K562 (cell line): Measurements from ENCODE around the gene CDH12. TPM values are rescaled to one million over a fixed set of nuclear protein-coding genes. Genes with fewer than 3 reads are reported as not detected.

Experiments
- ATAC-seq: fragments of 200-7000 bp; cut with Tn5 transposase; 3 replicates; pipeline ENCODE4 v1.9.1; 2020; ENCODE audit warnings: moderate library complexity
- BruUV-seq: library from RNA; stranded (reverse); fragments of 400-500 nt; replicated peaks from 2 replicates; lab custom pipeline; 2021; lab: Mats Ljungman, UMichigan
- CTCF ChIA-PET: fragments of 300-600 bp; formaldehyde crosslinking; extraction: SDS; loops from one replicate; lab custom pipeline; 2021; ENCODE audit warnings: low intra/inter-chr PET ratio; lab: Yijun Ruan, JAX
- POLR2A ChIA-PET: fragments of 300-600, 350-650 bp; sonication (Branson Sonifier 250); formaldehyde crosslinking; extraction: SDS; loops from one replicate; lab custom pipeline; 2021; ENCODE audit warnings: antibody characterized with exemption, inconsistent platforms; lab: Yijun Ruan, JAX
- DNase-seq, 4 experiments: peaks; one replicate each; pipeline versions ENCODE4 v3.0.0 to v3.0.0-alpha.2; 2011 to 2018; ENCODE audit warnings: low spot score in 3 of 4, mixed read lengths in 3 of 4; ENCODE audit errors: extremely low read depth in 1 of 4
- FAIRE-seq: peaks from 2 replicates; lab custom pipeline; 2011; peaks lifted over from hg19 to GRCh38; lab: Jason Lieb, UNC
- H2AFZ ChIP-seq: 2 replicates; pipeline ENCODE4 v1.6.0; 2011; ENCODE audit warnings: low read depth, low read length, control low read depth, inconsistent platforms
- H3K27ac ChIP-seq: fragments of 200-600 bp; 3 replicates; pipeline ENCODE4 v1.8.0; 2011; ENCODE audit warnings: low read depth, mild to moderate bottlenecking, control low read depth, inconsistent platforms, low read length, moderate library complexity, mixed read lengths; ENCODE audit errors: extremely low read depth
- H3K27me3 ChIP-seq, 2 experiments: fragments of 300-600 bp in 1 of 2; 2 replicates in 1 of 2; 3 replicates in 1 of 2; pipeline versions ENCODE4 v1.6.0 to v1.8.0; 2011; ENCODE audit warnings: inconsistent platforms in 2 of 2, low read length in 2 of 2, mild to moderate bottlenecking in 1 of 2, mixed read lengths in 1 of 2, moderate library complexity in 1 of 2; ENCODE audit not compliant: control insufficient read depth in 2 of 2, insufficient read depth in 2 of 2
- H3K36me3 ChIP-seq: fragments of 300-600 bp; 3 replicates; pipeline ENCODE4 v1.8.0; 2011; ENCODE audit warnings: mild to moderate bottlenecking, low read length, inconsistent platforms; ENCODE audit not compliant: control insufficient read depth, insufficient read depth
- H3K4me1 ChIP-seq, 2 experiments: fragments of 200-600 bp in 1 of 2; replicated peaks in 1 of 2; 2 replicates in 1 of 2; 3 replicates in 1 of 2; pipeline versions ENCODE4 v1.5.1 to v1.8.0; 2011; ENCODE audit warnings: inconsistent platforms in 2 of 2, low read length in 2 of 2, mild to moderate bottlenecking in 1 of 2, mixed read lengths in 1 of 2, moderate library complexity in 1 of 2; ENCODE audit not compliant: control insufficient read depth in 2 of 2, insufficient read depth in 2 of 2
- H3K4me2 ChIP-seq: 2 replicates; pipeline ENCODE4 v1.6.1; 2011; ENCODE audit warnings: low read length, control low read depth, inconsistent platforms, mixed read lengths; ENCODE audit not compliant: insufficient read depth
- H3K4me3 ChIP-seq: fragments of 200-600 bp; sonication (generic), shearing (Covaris generic); 2 replicates; pipeline ENCODE4 v1.5.1; 2016; ENCODE audit warnings: control low read depth, inconsistent platforms
- H3K79me2 ChIP-seq: fragments of 200-600 bp; 3 replicates; pipeline ENCODE4 v1.8.0; 2011; ENCODE audit warnings: low read length, inconsistent platforms; ENCODE audit not compliant: control insufficient read depth, insufficient read depth
- H3K9ac ChIP-seq, 2 experiments: 2 replicates each; pipeline versions ENCODE4 v1.6.0 to v1.6.1; 2011; ENCODE audit warnings: low read depth in 2 of 2, low read length in 2 of 2, control low read depth in 1 of 2, inconsistent platforms in 1 of 2, mild to moderate bottlenecking in 1 of 2, mixed read lengths in 1 of 2; ENCODE audit not compliant: insufficient read depth in 1 of 2
- H3K9me1 ChIP-seq: one replicate; pipeline ENCODE4 v1.6.0; 2011; ENCODE audit warnings: inconsistent platforms, mild to moderate bottlenecking, low read length, moderate library complexity; ENCODE audit not compliant: control insufficient read depth, insufficient read depth
- H3K9me3 ChIP-seq: replicated peaks from 2 replicates; pipeline ENCODE4 v1.5.1; 2011; ENCODE audit warnings: low read depth, low read length, inconsistent platforms; ENCODE audit not compliant: control insufficient read depth, insufficient read depth
- H4K20me1 ChIP-seq: replicated peaks from 2 replicates; pipeline ENCODE4 v1.6.1; 2011; ENCODE audit warnings: low read length, inconsistent platforms, mixed read lengths; ENCODE audit not compliant: control insufficient read depth, insufficient read depth
- TAF7 ChIP-seq: fragments of 450-650 bp; IDR thresholded peaks from 2 replicates; pipeline ENCODE4 v1.6.1; 2016; ENCODE audit warnings: missing genetic modification characterization, missing compliant biosample characterization
- TAL1 ChIP-seq: fragments of 450-650 bp; IDR thresholded peaks from 2 replicates; pipeline ENCODE4 v1.6.1; 2016; ENCODE audit warnings: mild to moderate bottlenecking
- XRCC4 ChIP-seq: IDR thresholded peaks from one replicate; pipeline ENCODE4 v1.6.1; 2011; ENCODE audit not compliant: insufficient read depth, insufficient read length; ENCODE audit errors: extremely low read depth
- ZNF274 ChIP-seq: IDR thresholded peaks from 2 replicates; pipeline ENCODE4 v1.6.1; 2011; ENCODE audit warnings: low read depth, mild to moderate bottlenecking, low read length, moderate library complexity, borderline replicate concordance
- ZNF449 ChIP-seq: fragments of 250-450 bp; sonication (Bioruptor Pico); IDR thresholded peaks from 2 replicates; pipeline ENCODE4 v1.8.0; 2022; ENCODE audit warnings: moderate library complexity, mild to moderate bottlenecking, inconsistent platforms
- ZNF766 ChIP-seq: fragments of 200-800 bp; sonication (Bioruptor generic); conservative IDR thresholded peaks from 2 replicates; pipeline ENCODE4 v1.6.1; 2016; ENCODE audit warnings: missing genetic modification characterization, missing compliant biosample characterization
- WGBS: fragments of 100-300 bp; shearing (Covaris generic); methylation state at CpG from one replicate; pipeline ENCODE4 v1.1.6; 2016; ENCODE audit warnings: low coverage, mixed read lengths; ENCODE audit not compliant: insufficient coverage; ENCODE audit errors: missing lambda C conversion rate; 5-methylcytosine and 5-hydroxymethylcytosine counted together
- in situ Hi-C: fragments of 300-500 bp; cut with MboI; formaldehyde crosslinking; loops from 4 replicates; pipeline ENCODE4 v1.15.0; 2018; ENCODE audit warnings: inconsistent platforms, mixed read lengths
- intact Hi-C: fragments of 100-400 bp; cut with micrococcal nuclease; formaldehyde crosslinking; loops from 2 replicates; pipeline ENCODE4 v1.14.2; 2022
- polyA plus RNA-seq, 8 experiments: library from polyadenylated mRNA; depleted of rRNA in 4 of 8; stranded (reverse) in 5 of 8; unstranded in 3 of 8; fragments of >200 nt; fragmentation: Nextera tagmentation in 2 of 8; fragmentation: Illumina TruSeq in 1 of 8; extraction: Ambion mirVana in 2 of 8; extraction: Trizol in 1 of 8; gene quantifications; 2 replicates each; pipeline versions ENCODE4 v1.2.1 to v1.2.3, GENCODE V29; 2011 to 2014; ENCODE audit warnings: inconsistent platforms in 1 of 8, missing spikeins in 1 of 8
- total RNA-seq, 7 experiments: library from RNA; depleted of rRNA in 6 of 7; stranded (reverse); fragments of >200 nt in 6 of 7; fragmentation: Illumina TruSeq in 2 of 7; extraction: Trizol in 2 of 7; gene quantifications; 2 replicates each; pipeline versions ENCODE4 v1.2.1 to v1.2.3, GENCODE V29; 2011 to 2021; ENCODE audit warnings: low replicate concordance in 1 of 7
- TF ChIP-seq, protein P1 (sequence below), 2 experiments: fragments of 450-650 bp in 1 of 2; sonication (generic) in 1 of 2; formaldehyde crosslinking in 1 of 2; IDR thresholded peaks; 2 replicates each; pipeline versions ENCODE4 v1.7.1 to v1.9.0; 2016 to 2022; ENCODE audit warnings: inconsistent platforms in 1 of 2, mild to moderate bottlenecking in 1 of 2, missing genetic modification reagents in 1 of 2

Gene CDH12
- total and polyA plus RNA-seq, 9 of the 15 experiments (the other 6 are each of a cell fraction or from before 2014, with no cell fraction given), result 0.03 to 1.7 (median 0.37) TPM

- intact Hi-C loops (no loop called here), in situ Hi-C loops (no loop called here)
- DNase-seq (no peak), ATAC-seq (no peak), FAIRE-seq (no peak)
- Histone ChIP-seq H3K4me3 (no peak overlapping the region), H3K9ac (no peak overlapping the region), H2AFZ (no peak overlapping the region), H3K79me2 (no peaks in the 10 kb centered on the region), H3K9me3 (no peaks in the 10 kb centered on the region), H4K20me1 (no peaks in the 10 kb centered on the region), H3K27ac (no peak overlapping the region), H3K9me1 (no peaks in the 10 kb centered on the region), H3K4me1 (no peaks in the 10 kb centered on the region), H3K4me2 (no peak overlapping the region), H3K36me3 (no peaks in the 10 kb centered on the region), H3K27me3 (no peaks in the 10 kb centered on the region)
- ChIA-PET CTCF (no interaction called here), POLR2A (no interaction called here)
- WGBS, result 0% methylated on average over 2 of the region's 2 CpGs
- no TSS peak for BruUV-seq
- no peak for TF ChIP-seq TAL1
- TF ChIP-seq ZNF449 (CRISPR knock-in tag), result no peak
- TF ChIP-seq XRCC4, result no peak
- TF ChIP-seq, protein P1, sequence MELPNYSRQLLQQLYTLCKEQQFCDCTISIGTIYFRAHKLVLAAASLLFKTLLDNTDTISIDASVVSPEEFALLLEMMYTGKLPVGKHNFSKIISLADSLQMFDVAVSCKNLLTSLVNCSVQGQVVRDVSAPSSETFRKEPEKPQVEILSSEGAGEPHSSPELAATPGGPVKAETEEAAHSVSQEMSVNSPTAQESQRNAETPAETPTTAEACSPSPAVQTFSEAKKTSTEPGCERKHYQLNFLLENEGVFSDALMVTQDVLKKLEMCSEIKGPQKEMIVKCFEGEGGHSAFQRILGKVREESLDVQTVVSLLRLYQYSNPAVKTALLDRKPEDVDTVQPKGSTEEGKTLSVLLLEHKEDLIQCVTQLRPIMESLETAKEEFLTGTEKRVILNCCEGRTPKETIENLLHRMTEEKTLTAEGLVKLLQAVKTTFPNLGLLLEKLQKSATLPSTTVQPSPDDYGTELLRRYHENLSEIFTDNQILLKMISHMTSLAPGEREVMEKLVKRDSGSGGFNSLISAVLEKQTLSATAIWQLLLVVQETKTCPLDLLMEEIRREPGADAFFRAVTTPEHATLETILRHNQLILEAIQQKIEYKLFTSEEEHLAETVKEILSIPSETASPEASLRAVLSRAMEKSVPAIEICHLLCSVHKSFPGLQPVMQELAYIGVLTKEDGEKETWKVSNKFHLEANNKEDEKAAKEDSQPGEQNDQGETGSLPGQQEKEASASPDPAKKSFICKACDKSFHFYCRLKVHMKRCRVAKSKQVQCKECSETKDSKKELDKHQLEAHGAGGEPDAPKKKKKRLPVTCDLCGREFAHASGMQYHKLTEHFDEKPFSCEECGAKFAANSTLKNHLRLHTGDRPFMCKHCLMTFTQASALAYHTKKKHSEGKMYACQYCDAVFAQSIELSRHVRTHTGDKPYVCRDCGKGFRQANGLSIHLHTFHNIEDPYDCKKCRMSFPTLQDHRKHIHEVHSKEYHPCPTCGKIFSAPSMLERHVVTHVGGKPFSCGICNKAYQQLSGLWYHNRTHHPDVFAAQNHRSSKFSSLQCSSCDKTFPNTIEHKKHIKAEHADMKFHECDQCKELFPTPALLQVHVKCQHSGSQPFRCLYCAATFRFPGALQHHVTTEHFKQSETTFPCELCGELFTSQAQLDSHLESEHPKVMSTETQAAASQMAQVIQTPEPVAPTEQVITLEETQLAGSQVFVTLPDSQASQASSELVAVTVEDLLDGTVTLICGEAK (IDR thresholded peaks at IDR 0.05), result no peak
- TF ChIP-seq, protein P1 (CRISPR knock-in tag; IDR thresholded peaks at IDR 0.05), result no peak
- TF ChIP-seq ZNF274, result no peak
- TF ChIP-seq ZNF766, result no peak
- TF ChIP-seq TAF7 (tag), result no peak
Measured at GRCh38 chr5:21723500-21723899, 1129.6 kb downstream of the CDH12 start.
